GM12878 (cell line): ENCODE results near the gene BET1. TPM values are rescaled to one million over a fixed set of nuclear protein-coding genes. Genes with fewer than 3 reads are reported as not detected.

Source experiments
- ATAC-seq: fragments of 200-7000 bp; cut with Tn5 transposase; 3 replicates; pipeline ENCODE4 v1.9.1; 2020; ENCODE audit warnings: mild to moderate bottlenecking, moderate library complexity
- BruUV-seq: library from RNA; stranded (reverse); fragments of 400-500 nt; replicated peaks from 2 replicates; lab custom pipeline; 2021; lab: Mats Ljungman, UMichigan
- CTCF ChIA-PET: fragments of 300-600 bp; sonication (Branson Sonifier 250); formaldehyde crosslinking; extraction: SDS; loops from one replicate; lab custom pipeline; 2021; ENCODE audit warnings: inconsistent platforms; lab: Yijun Ruan, JAX
- POLR2A ChIA-PET: fragments of 350-600 bp; formaldehyde crosslinking; extraction: SDS; loops from one replicate; lab custom pipeline; 2021; ENCODE audit warnings: inconsistent platforms; lab: Charles Lee
- RAD21 ChIA-PET: fragments of 300-600 bp; sonication (Branson Sonifier 250); formaldehyde crosslinking; loops from one replicate; lab custom pipeline; 2023; ENCODE audit warnings: antibody characterized with exemption; ENCODE audit not compliant: unreplicated experiment; lab: Charles Lee
- SMC1A ChIA-PET: fragments of 300-600 bp; sonication (Branson Sonifier 250); formaldehyde crosslinking; loops from one replicate; lab custom pipeline; 2023; ENCODE audit not compliant: unreplicated experiment, uncharacterized antibody; lab: Charles Lee
- DNase-seq: peaks from one replicate; pipeline ENCODE4 v3.0.0-alpha.2; 2011; ENCODE audit warnings: low read depth, low spot score
- FAIRE-seq: peaks from 3 replicates; lab custom pipeline; 2011; peaks lifted over from hg19 to GRCh38; lab: Jason Lieb, UNC
- H2AFZ ChIP-seq: 2 replicates; pipeline ENCODE4 v1.6.0; 2011; ENCODE audit warnings: low read depth, low read length, control low read depth; ENCODE audit not compliant: control insufficient read depth
- H3K27ac ChIP-seq: 2 replicates; pipeline ENCODE4 v1.5.1; 2011; ENCODE audit warnings: control low read depth; ENCODE audit not compliant: control insufficient read depth, insufficient read depth
- H3K27me3 ChIP-seq, 2 experiments: replicated peaks in 1 of 2; 2 replicates each; pipeline versions ENCODE4 v1.6.0 to v1.6.1; 2011; ENCODE audit warnings: low read length in 1 of 2; ENCODE audit not compliant: control insufficient read depth in 2 of 2, insufficient read depth in 2 of 2
- H3K36me3 ChIP-seq, 2 experiments: 2 replicates each; pipeline ENCODE4 v1.5.1; 2011; ENCODE audit warnings: low read length in 1 of 2; ENCODE audit not compliant: control insufficient read depth in 2 of 2, insufficient read depth in 2 of 2
- H3K4me1 ChIP-seq: 2 replicates; pipeline ENCODE4 v1.6.1; 2011; ENCODE audit warnings: mild to moderate bottlenecking, low read length, moderate library complexity, mixed read lengths; ENCODE audit not compliant: control insufficient read depth, insufficient read depth
- H3K4me2 ChIP-seq: 2 replicates; pipeline ENCODE4 v1.6.0; 2011; ENCODE audit warnings: control low read depth; ENCODE audit not compliant: control insufficient read depth, insufficient read depth
- H3K4me3 ChIP-seq: fragments of 200-600 bp; sonication (generic); 2 replicates; pipeline ENCODE4 v1.5.1; 2016
- H3K79me2 ChIP-seq: 2 replicates; pipeline ENCODE4 v1.6.0; 2011; ENCODE audit warnings: low read length; ENCODE audit not compliant: control insufficient read depth, insufficient read depth
- H3K9ac ChIP-seq: 2 replicates; pipeline ENCODE4 v1.8.0; 2011; ENCODE audit warnings: low read length, control low read depth, mixed read lengths; ENCODE audit not compliant: control insufficient read depth, insufficient read depth
- H3K9me3 ChIP-seq: replicated peaks from 3 replicates; pipeline ENCODE4 v1.5.1; 2011; ENCODE audit warnings: mild to moderate bottlenecking, low read length; ENCODE audit not compliant: control insufficient read depth, insufficient read depth
- H4K20me1 ChIP-seq: 2 replicates; pipeline ENCODE4 v1.6.0; 2011; ENCODE audit not compliant: control insufficient read depth, insufficient read depth
- CHD2 ChIP-seq: IDR thresholded peaks from 2 replicates; pipeline ENCODE4 v1.6.1; 2011; ENCODE audit warnings: low read depth, low read length, improper control_type of control experiment, borderline replicate concordance
- NFYA ChIP-seq: IDR thresholded peaks from 2 replicates; pipeline ENCODE4 v1.6.1; 2011; ENCODE audit warnings: low read depth, mild to moderate bottlenecking, low read length, improper control_type of control experiment, borderline replicate concordance
- NFYB ChIP-seq: IDR thresholded peaks from 2 replicates; pipeline ENCODE4 v1.6.1; 2011; ENCODE audit warnings: low read depth, mild to moderate bottlenecking, low read length, improper control_type of control experiment, moderate library complexity; ENCODE audit not compliant: insufficient read depth
- TARDBP ChIP-seq: IDR thresholded peaks from 2 replicates; pipeline ENCODE4 v1.6.1; 2016; ENCODE audit warnings: borderline replicate concordance
- ZSCAN29 ChIP-seq: fragments of 450-650 bp; IDR thresholded peaks from 2 replicates; pipeline ENCODE4 v1.6.1; 2017; ENCODE audit warnings: mild to moderate bottlenecking, moderate library complexity
- in situ Hi-C: fragments of 300-500 bp; cut with MboI; formaldehyde crosslinking; loops from 9 replicates; pipeline ENCODE4 v1.14.3; 2018; ENCODE audit warnings: mixed read lengths
- intact Hi-C: fragments of 100-400 bp; cut with micrococcal nuclease; formaldehyde crosslinking; loops from one replicate; pipeline ENCODE4 v1.14.2; 2022; ENCODE audit not compliant: unreplicated experiment
- polyA plus RNA-seq, 11 experiments: library from polyadenylated mRNA; depleted of rRNA in 4 of 11; unstranded in 6 of 11; stranded (reverse) in 5 of 11; fragments of >200 nt; fragmentation: Nextera tagmentation in 4 of 11; fragmentation: Illumina TruSeq in 1 of 11; extraction: Ambion mirVana in 4 of 11; extraction: Trizol in 1 of 11; gene quantifications; 1 replicate in 1 of 11; 2 replicates in 10 of 11; pipeline versions ENCODE4 v1.2.1 to v1.2.3, GENCODE V29; 2011 to 2016; ENCODE audit warnings: inconsistent platforms in 2 of 11, missing spikeins in 2 of 11, low read depth in 1 of 11
- total RNA-seq, 4 experiments: library from RNA; depleted of rRNA in 3 of 4; stranded (reverse); fragments of >200 nt in 3 of 4; fragmentation: Illumina TruSeq in 1 of 4; extraction: Trizol in 1 of 4; gene quantifications; 2 replicates each; pipeline versions ENCODE4 v1.2.1 to v1.2.3, GENCODE V29; 2013 to 2021
- TF ChIP-seq, protein P1 (sequence below): IDR thresholded peaks from 2 replicates; pipeline ENCODE4 v1.6.1; 2011; ENCODE audit warnings: low read depth, low read length, improper control_type of control experiment, borderline replicate concordance
- TF ChIP-seq, protein P2 (sequence below): IDR thresholded peaks from 2 replicates; pipeline ENCODE4 v1.6.1; 2012; ENCODE audit warnings: low read depth, low read length, improper control_type of control experiment

The BET1 gene
- total and polyA plus RNA-seq, 10 of the 15 experiments (the other 5 are each of a cell fraction or from before 2014, with no cell fraction given) = 12.5 to 99.5 (median 28.4) TPM

DNA sequence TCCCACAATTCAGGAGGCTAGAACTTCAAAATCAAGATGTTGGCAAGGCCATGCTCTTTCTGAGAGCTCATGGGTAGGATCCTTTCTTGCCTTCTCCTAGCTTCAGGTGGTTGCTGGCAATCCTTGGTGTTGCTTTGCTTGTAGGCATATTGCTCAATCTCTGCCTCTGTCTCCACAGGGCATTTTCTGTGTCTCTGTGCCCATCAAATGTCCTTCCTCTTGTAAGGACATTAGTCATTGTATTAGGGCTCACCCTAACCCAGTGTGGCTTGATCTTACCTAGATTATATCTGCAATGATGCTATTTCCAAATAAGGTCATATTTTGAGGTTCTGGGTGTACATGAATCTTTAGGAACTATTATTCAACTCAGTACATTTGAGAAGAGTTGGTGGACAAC is 20.1 kb downstream of the BET1 start:
- no peak for FAIRE-seq
- RAD21 ChIA-PET = interaction anchor here (1.1 kb wide), 1 partner anchor 12 kb away, joined by 4 read pairs; no protein-coding TSS in a partner anchor

More for the DNA sequence above, 20.1 kb downstream of the BET1 start:
- ChIA-PET POLR2A (no interaction called here), SMC1A (interaction anchor here (0.6 to 1.9 kb wide), 2 partner anchors 14 to 1280 kb away, joined by 3 to 5 read pairs; no protein-coding TSS in a partner anchor)
- Histone ChIP-seq H3K4me1 (no peaks in the 10 kb centered on the region), H3K9me3 (no peaks in the 10 kb centered on the region), H3K79me2 (no peaks in the 10 kb centered on the region), H3K4me2 (no peak overlapping the region), H2AFZ (no peak overlapping the region), H3K27me3 (no peaks in the 10 kb centered on the region), H3K9ac (no peak overlapping the region), H3K27ac (no peak overlapping the region), H3K4me3 (no peak overlapping the region), H4K20me1 (no peaks in the 10 kb centered on the region)
- no peak for ATAC-seq
- no peak for DNase-seq
- intact Hi-C loops = no loop called here
- no TSS peak for BruUV-seq
- TF ChIP-seq, protein P1, sequence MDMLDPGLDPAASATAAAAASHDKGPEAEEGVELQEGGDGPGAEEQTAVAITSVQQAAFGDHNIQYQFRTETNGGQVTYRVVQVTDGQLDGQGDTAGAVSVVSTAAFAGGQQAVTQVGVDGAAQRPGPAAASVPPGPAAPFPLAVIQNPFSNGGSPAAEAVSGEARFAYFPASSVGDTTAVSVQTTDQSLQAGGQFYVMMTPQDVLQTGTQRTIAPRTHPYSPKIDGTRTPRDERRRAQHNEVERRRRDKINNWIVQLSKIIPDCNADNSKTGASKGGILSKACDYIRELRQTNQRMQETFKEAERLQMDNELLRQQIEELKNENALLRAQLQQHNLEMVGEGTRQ = no peak
- no peak for TF ChIP-seq CHD2
- TF ChIP-seq, protein P2, sequence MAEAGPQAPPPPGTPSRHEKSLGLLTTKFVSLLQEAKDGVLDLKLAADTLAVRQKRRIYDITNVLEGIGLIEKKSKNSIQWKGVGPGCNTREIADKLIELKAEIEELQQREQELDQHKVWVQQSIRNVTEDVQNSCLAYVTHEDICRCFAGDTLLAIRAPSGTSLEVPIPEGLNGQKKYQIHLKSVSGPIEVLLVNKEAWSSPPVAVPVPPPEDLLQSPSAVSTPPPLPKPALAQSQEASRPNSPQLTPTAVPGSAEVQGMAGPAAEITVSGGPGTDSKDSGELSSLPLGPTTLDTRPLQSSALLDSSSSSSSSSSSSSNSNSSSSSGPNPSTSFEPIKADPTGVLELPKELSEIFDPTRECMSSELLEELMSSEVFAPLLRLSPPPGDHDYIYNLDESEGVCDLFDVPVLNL = no peak
- TF ChIP-seq TARDBP = no peak
- TF ChIP-seq NFYB = no peak
- TF ChIP-seq ZSCAN29 = no peak
- no peak for TF ChIP-seq NFYA
- TF ChIP-seq, all 136 proteins: peak for 0
- H3K36me3 ChIP-seq = no peaks in the 10 kb centered on the region
- CTCF ChIA-PET = no interaction called here
- in situ Hi-C loops = no loop called here
